Measurements from ENCODE around the gene IBSP. TPM values are rescaled to one million over a fixed set of nuclear protein-coding genes. Genes with fewer than 3 reads are reported as not detected.

IBSP gene
- total and polyA plus RNA-seq, 9 donors = 0.09 to 0.31 (median 0.12) TPM; not detected in 4

DNA sequence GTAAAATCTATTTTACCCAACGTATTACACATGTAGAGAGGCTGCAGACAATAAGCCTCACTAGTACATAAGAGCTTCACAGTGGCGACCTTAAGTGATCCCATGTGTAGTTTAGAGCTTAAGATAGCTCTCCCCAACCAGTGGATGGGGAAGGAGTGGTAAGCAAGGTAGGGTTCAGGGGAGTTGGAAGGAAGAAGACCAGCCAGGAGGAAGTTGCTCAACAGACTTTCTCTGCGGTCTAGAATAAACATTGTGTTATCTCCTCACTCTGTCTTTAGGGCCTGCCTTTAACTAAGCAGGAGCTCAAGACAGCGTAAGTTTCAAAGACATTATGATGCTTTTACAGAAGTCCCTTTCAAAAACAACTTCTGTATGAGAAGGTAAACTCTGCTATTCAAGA lies 50.3 kb downstream of the IBSP start:
- Histone ChIP-seq H3K4me3 (ENCODE audit: low read length) (no peak overlapping the region), H3K4me1 (ENCODE audit: control insufficient read depth, insufficient read depth, low read length) (peaks cover 2% of the 10 kb centered on the region), H3K36me3 (ENCODE audit: control insufficient read depth, insufficient read depth, low read length) (no peaks in the 10 kb centered on the region), H3K27me3 (ENCODE audit: control insufficient read depth, insufficient read depth, low read length) (no peaks in the 10 kb centered on the region), H3K27ac (ENCODE audit: low read length) (no peak overlapping the region), H3K9me3 (replicated peaks; ENCODE audit: control insufficient read depth, low read depth, low read length) (no peaks in the 10 kb centered on the region)
- no peak for DNase-seq
- WGBS (ENCODE audit: insufficient coverage) = no CpG with 5 or more reads among the region's 4 CpGs

DNA sequence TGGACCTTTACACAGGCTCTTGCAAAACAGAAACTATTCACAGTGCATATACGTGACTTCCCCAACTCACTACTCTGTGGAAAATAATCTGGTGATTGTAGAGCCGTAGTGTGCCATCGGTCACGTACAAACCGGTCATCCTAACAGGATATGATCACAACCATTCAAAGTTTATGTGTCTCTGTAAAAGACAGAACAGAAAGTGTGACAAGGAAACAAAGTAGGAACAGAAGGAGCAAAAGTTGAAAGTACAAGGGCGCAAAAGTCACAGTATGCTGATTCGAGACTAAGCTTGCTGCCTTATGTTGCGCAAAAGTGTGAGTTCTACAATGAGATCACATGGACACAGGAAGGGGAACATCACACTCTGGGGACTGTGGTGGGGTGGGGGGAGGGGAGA lies 52.0 kb downstream of the IBSP start:
- 84% methylated on average over 3 of the region's 8 CpGs for WGBS (ENCODE audit: insufficient coverage)
- Histone ChIP-seq H3K4me3 (ENCODE audit: low read length) (no peak overlapping the region), H3K27ac (ENCODE audit: low read length) (no peak overlapping the region), H3K4me1 (ENCODE audit: control insufficient read depth, insufficient read depth, low read length) (peaks cover 2% of the 10 kb centered on the region), H3K27me3 (ENCODE audit: control insufficient read depth, insufficient read depth, low read length) (no peaks in the 10 kb centered on the region), H3K9me3 (replicated peaks; ENCODE audit: control insufficient read depth, low read depth, low read length) (no peaks in the 10 kb centered on the region), H3K36me3 (ENCODE audit: control insufficient read depth, insufficient read depth, low read length) (no peaks in the 10 kb centered on the region)
- peak; percentile 71 for DNase-seq

DNA sequence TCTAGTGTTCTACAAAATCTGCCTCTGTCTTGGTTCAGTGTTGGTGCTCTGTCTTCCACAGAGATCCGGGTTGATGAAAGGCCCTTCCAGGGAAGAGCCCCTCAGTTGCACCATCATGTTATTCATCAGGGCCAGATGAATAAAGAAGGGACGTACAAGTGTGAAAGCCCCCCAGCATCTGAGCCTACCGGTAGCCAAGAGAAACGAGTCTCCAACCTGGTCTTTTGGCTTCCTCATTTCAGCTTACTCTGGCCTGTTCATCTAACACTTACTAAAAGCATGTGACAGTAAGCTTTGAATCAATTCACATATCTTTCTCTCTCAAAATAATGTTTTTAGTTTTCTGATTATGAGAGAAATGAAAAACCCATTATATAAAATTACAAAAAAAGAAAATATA lies 52.6 kb downstream of the IBSP start:
- no peak for DNase-seq
- Histone ChIP-seq H3K27me3 (ENCODE audit: control insufficient read depth, insufficient read depth, low read length) (no peaks in the 10 kb centered on the region), H3K4me1 (ENCODE audit: control insufficient read depth, insufficient read depth, low read length) (peaks cover 2% of the 10 kb centered on the region), H3K36me3 (ENCODE audit: control insufficient read depth, insufficient read depth, low read length) (no peaks in the 10 kb centered on the region), H3K9me3 (replicated peaks; ENCODE audit: control insufficient read depth, low read depth, low read length) (no peaks in the 10 kb centered on the region), H3K27ac (ENCODE audit: low read length) (no peak overlapping the region), H3K4me3 (ENCODE audit: low read length) (no peak overlapping the region)
- WGBS (ENCODE audit: insufficient coverage) = 40% methylated on average over 1 of the region's 4 CpGs

DNA sequence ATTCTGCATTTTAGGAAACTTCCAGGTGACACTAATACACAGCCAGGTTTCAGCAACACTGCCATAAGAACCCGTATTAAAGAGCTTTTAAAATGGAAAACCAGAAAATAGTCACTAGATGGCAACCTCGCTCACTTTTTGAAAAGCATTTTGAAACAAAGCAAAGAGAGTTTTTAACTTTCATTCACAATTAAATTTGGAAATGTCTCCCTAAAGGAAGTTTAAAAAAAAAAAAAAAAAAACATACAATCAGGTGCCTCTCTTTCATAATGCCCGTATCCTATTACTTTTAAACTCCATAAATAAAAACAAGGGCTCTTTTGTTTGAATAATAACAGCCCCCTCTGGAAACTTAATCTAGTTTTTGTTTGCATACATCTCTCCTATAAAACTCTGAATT lies 53.8 kb downstream of the IBSP start:
- Histone ChIP-seq H3K36me3 (ENCODE audit: control insufficient read depth, insufficient read depth, low read length) (no peaks in the 10 kb centered on the region), H3K9me3 (replicated peaks; ENCODE audit: control insufficient read depth, low read depth, low read length) (no peaks in the 10 kb centered on the region), H3K27me3 (ENCODE audit: control insufficient read depth, insufficient read depth, low read length) (no peaks in the 10 kb centered on the region), H3K4me3 (ENCODE audit: low read length) (no peak overlapping the region), H3K4me1 (ENCODE audit: control insufficient read depth, insufficient read depth, low read length) (peaks cover 2% of the 10 kb centered on the region), H3K27ac (ENCODE audit: low read length) (no peak overlapping the region)
- peak; percentile 75 for DNase-seq
- no CpG with 5 or more reads among the region's 3 CpGs for WGBS (ENCODE audit: insufficient coverage)

DNA sequence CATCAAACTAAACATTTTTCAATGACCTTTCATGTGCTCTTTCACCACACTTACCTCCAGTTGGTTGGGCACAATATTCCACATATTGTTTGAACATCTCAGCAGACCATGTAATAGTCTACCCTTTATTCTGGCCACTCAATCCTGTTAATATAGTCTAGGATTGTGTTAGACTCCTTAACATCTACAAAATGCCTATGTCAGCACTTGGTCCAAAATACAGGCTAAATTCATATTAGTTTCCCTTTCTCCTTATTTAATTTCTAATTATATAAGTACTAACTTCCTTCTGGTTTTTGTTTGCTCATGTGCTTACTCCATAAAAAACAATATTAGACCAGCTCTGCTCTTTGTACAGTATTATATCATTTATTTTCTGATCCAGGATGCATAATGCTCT lies 54.5 kb downstream of the IBSP start:
- Histone ChIP-seq H3K4me1 (ENCODE audit: control insufficient read depth, insufficient read depth, low read length) (peaks cover under 1% of the 10 kb centered on the region), H3K36me3 (ENCODE audit: control insufficient read depth, insufficient read depth, low read length) (no peaks in the 10 kb centered on the region), H3K9me3 (replicated peaks; ENCODE audit: control insufficient read depth, low read depth, low read length) (no peaks in the 10 kb centered on the region), H3K27me3 (ENCODE audit: control insufficient read depth, insufficient read depth, low read length) (no peaks in the 10 kb centered on the region), H3K27ac (ENCODE audit: low read length) (no peak overlapping the region), H3K4me3 (ENCODE audit: low read length) (no peak overlapping the region)
- DNase-seq = no peak

DNA sequence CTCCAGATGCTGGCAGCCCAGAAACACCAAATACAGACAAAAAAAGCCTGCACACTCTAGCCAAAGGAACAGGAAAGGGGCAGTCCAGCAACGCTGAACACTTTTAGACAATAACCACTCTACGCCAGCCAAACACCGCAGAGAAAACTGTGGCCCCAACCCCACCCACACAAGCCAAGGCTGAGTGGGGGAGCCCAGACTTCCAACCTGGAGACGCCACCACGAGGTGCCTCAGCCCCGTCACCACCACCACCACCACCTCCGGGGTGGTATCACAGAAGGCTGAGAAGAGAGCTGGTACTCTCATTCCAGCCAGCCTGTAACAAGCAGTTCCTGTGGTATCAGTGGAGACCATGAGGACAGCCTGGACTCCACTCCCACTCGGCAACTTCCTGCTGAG lies 56.2 kb downstream of the IBSP start:
- Histone ChIP-seq H3K9me3 (replicated peaks; ENCODE audit: control insufficient read depth, low read depth, low read length) (no peaks in the 10 kb centered on the region), H3K36me3 (ENCODE audit: control insufficient read depth, insufficient read depth, low read length) (no peaks in the 10 kb centered on the region), H3K4me1 (ENCODE audit: control insufficient read depth, insufficient read depth, low read length) (no peaks in the 10 kb centered on the region), H3K4me3 (ENCODE audit: low read length) (no peak overlapping the region), H3K27me3 (ENCODE audit: control insufficient read depth, insufficient read depth, low read length) (no peaks in the 10 kb centered on the region), H3K27ac (ENCODE audit: low read length) (no peak overlapping the region)
- WGBS (ENCODE audit: insufficient coverage) = 84% methylated on average over 7 of the region's 8 CpGs
- no peak for DNase-seq

DNA sequence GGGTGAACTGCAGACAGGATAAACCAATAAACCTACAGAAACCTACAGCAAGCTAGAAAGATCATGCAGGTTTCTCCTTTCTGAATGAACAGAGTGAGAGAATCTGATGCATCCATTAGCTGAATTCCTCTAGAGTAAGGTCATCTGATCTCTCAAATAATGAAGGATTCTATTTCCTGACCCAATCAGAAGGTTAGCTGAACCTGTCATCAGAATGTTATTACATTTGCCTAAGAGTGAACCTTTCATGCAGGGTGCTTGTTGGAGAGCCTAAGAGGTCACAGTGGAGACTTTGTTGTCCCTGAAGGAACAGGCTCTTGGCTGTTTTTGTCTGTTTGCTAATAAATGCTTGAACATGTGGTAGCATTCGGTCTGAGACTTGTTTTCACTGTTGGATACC lies 57.5 kb downstream of the IBSP start:
- 71% methylated on average over 1 of the region's 1 CpG for WGBS (ENCODE audit: insufficient coverage)
- no peaks in the 10 kb centered on the region for H3K4me1 ChIP-seq (ENCODE audit: control insufficient read depth, insufficient read depth, low read length)

DNA sequence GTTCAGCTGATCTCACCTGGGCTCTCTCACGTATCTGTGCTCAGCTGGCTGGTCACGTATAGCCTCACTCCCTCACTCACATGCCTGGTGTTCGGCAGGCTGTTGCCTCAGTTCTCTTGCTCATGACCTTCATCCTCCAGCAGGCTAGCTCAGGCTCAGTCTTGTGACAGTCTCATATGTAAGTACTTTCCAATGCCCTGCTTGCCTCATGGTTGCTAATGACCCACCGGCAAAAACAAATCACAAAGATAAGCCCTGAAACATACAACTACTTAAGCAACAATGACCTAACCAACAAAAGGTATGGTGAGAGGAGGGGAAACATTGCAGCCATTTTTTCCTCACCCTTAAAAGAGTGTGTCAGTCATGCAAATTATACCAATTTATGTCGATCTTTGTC lies 58.4 kb downstream of the IBSP start:
- no peaks in the 10 kb centered on the region for H3K4me1 ChIP-seq (ENCODE audit: control insufficient read depth, insufficient read depth, low read length)
- no peaks in the 10 kb centered on the region for H3K27me3 ChIP-seq (ENCODE audit: control insufficient read depth, insufficient read depth, low read length)
- no peaks in the 10 kb centered on the region for H3K36me3 ChIP-seq (ENCODE audit: control insufficient read depth, insufficient read depth, low read length)
- no peak overlapping the region for H3K27ac ChIP-seq (ENCODE audit: low read length)
- no peaks in the 10 kb centered on the region for H3K9me3 ChIP-seq (replicated peaks; ENCODE audit: control insufficient read depth, low read depth, low read length)
- 73% methylated on average over 2 of the region's 5 CpGs for WGBS (ENCODE audit: insufficient coverage)
- DNase-seq = no peak
- H3K4me3 ChIP-seq (ENCODE audit: low read length) = no peak overlapping the region

More for the DNA sequence above, 57.5 kb downstream of the IBSP start:
- Histone ChIP-seq H3K9me3 (replicated peaks; ENCODE audit: control insufficient read depth, low read depth, low read length) (no peaks in the 10 kb centered on the region), H3K27me3 (ENCODE audit: control insufficient read depth, insufficient read depth, low read length) (no peaks in the 10 kb centered on the region), H3K4me3 (ENCODE audit: low read length) (no peak overlapping the region), H3K36me3 (ENCODE audit: control insufficient read depth, insufficient read depth, low read length) (no peaks in the 10 kb centered on the region), H3K27ac (ENCODE audit: low read length) (no peak overlapping the region)
- DNase-seq = no peak

Other genes starting within 250 kb of the IBSP start
- under 0.01 TPM for gene DSPP, start 191.0 kb upstream of the IBSP start, total RNA-seq
- gene DSPP, start 191.0 kb upstream of the IBSP start, polyA plus RNA-seq (ENCODE audit: insufficient read depth in 1 of 8, insufficient read length in 8 of 8, low replicate concordance in 1 of 8) = under 1 TPM in 1 of 8 donors, not detected in 7; 0.03 TPM
- 0.04 TPM for gene DMP1, start 149.3 kb upstream of the IBSP start, total RNA-seq
- gene DMP1, start 149.3 kb upstream of the IBSP start, polyA plus RNA-seq (ENCODE audit: insufficient read depth in 1 of 8, insufficient read length in 8 of 8, low replicate concordance in 1 of 8) = under 1 TPM in 3 of 8 donors, not detected in 5; 0.05 to 0.07 (median 0.07) TPM
- gene MEPE, start 33.4 kb downstream of the IBSP start, total RNA-seq = not detected
- not detected for gene MEPE, start 33.4 kb downstream of the IBSP start, polyA plus RNA-seq (ENCODE audit: insufficient read depth in 1 of 8, insufficient read length in 8 of 8, low replicate concordance in 1 of 8)
- gene SPP1, start 176.2 kb downstream of the IBSP start, total RNA-seq = 238 TPM
- gene SPP1, start 176.2 kb downstream of the IBSP start, polyA plus RNA-seq (ENCODE audit: insufficient read depth in 1 of 8, insufficient read length in 8 of 8, low replicate concordance in 1 of 8) = 100 to 1,000 TPM in 4 of 8 donors, 10 to 100 TPM in 4; 43.5 to 186 (median 101) TPM
- gene PKD2, start 208.1 kb downstream of the IBSP start, total RNA-seq = 39.9 TPM
- gene PKD2, start 208.1 kb downstream of the IBSP start, polyA plus RNA-seq (ENCODE audit: insufficient read depth in 1 of 8, insufficient read length in 8 of 8, low replicate concordance in 1 of 8) = 10 to 100 TPM; 20.1 to 42.7 (median 28.2) TPM

Measured in muscle of leg (tissue), 11 donors.